ENCODE data around the gene LYSMD2. TPM values are rescaled to one million over a fixed set of nuclear protein-coding genes. Genes with fewer than 3 reads are reported as not detected.

The LYSMD2 gene
- total RNA-seq, 1 experiment from 2014 or later, result 2.2 TPM

- Mint-ChIP-seq H3K27ac (no peak overlapping the region), H3K27me3 (ENCODE audit: low read depth) (peaks cover 7% of the 10 kb centered on the region), H3K36me3 (no peaks in the 10 kb centered on the region), H3K9me3 (no peaks in the 10 kb centered on the region), H3K4me3 (no peak overlapping the region), H3K4me1 (peaks cover 11% of the 10 kb centered on the region)
- no peak for TF ChIP-seq JUN (CRISPR knock-in tag; IDR thresholded peaks at IDR 0.05)
- TF ChIP-seq NFATC4 (CRISPR knock-in tag; IDR thresholded peaks at IDR 0.05), result no peak
- TF ChIP-seq ESRRA (CRISPR knock-in tag; IDR thresholded peaks at IDR 0.05; ENCODE audit: borderline replicate concordance), result no peak
- no peak for TF ChIP-seq NFYB (CRISPR knock-in tag; conservative IDR thresholded peaks at IDR 0.05; ENCODE audit: low read depth)
- TF ChIP-seq AR (CRISPR knock-in tag; IDR thresholded peaks at IDR 0.05), result no peak
- no peak for TF ChIP-seq TCF7 (CRISPR knock-in tag; IDR thresholded peaks at IDR 0.05; ENCODE audit: low read depth)
- TF ChIP-seq ZNF281 (CRISPR knock-in tag; IDR thresholded peaks at IDR 0.05), result no peak
- TF ChIP-seq SMAD4 (CRISPR knock-in tag; IDR thresholded peaks at IDR 0.05), result no peak
- TF ChIP-seq, protein P1, sequence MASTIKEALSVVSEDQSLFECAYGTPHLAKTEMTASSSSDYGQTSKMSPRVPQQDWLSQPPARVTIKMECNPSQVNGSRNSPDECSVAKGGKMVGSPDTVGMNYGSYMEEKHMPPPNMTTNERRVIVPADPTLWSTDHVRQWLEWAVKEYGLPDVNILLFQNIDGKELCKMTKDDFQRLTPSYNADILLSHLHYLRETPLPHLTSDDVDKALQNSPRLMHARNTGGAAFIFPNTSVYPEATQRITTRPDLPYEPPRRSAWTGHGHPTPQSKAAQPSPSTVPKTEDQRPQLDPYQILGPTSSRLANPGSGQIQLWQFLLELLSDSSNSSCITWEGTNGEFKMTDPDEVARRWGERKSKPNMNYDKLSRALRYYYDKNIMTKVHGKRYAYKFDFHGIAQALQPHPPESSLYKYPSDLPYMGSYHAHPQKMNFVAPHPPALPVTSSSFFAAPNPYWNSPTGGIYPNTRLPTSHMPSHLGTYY (CRISPR knock-in tag; IDR thresholded peaks at IDR 0.05), result no peak
- TF ChIP-seq MYBL2 (CRISPR knock-in tag; IDR thresholded peaks at IDR 0.05), result no peak
- TF ChIP-seq, protein P2, sequence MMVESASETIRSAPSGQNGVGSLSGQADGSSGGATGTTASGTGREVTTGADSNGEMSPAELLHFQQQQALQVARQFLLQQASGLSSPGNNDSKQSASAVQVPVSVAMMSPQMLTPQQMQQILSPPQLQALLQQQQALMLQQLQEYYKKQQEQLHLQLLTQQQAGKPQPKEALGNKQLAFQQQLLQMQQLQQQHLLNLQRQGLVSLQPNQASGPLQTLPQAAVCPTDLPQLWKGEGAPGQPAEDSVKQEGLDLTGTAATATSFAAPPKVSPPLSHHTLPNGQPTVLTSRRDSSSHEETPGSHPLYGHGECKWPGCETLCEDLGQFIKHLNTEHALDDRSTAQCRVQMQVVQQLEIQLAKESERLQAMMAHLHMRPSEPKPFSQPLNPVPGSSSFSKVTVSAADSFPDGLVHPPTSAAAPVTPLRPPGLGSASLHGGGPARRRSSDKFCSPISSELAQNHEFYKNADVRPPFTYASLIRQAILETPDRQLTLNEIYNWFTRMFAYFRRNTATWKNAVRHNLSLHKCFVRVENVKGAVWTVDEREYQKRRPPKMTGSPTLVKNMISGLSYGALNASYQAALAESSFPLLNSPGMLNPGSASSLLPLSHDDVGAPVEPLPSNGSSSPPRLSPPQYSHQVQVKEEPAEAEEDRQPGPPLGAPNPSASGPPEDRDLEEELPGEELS (CRISPR knock-in tag; IDR thresholded peaks at IDR 0.05), result no peak
- POLR2A ChIA-PET, result no interaction called here
- CTCF ChIA-PET, result interaction anchor here (0.6 kb wide), 1 partner anchor 222 kb away, joined by 3 read pairs; no protein-coding TSS in a partner anchor
- ATAC-seq (peak; percentile 58), DNase-seq (ENCODE audit: low spot score) (no peak)
These were observed 62.2 kb downstream of the LYSMD2 start for GRCh38 chr15:51675234-51675633.

Other genes starting within 250 kb of the LYSMD2 start
- gene DMXL2, start 114.9 kb downstream of the LYSMD2 start, total RNA-seq (2021), result 10.3 to 13.2 TPM (median 10.4 TPM) in 3 replicates
- gene SCG3, start 56.2 kb downstream of the LYSMD2 start, total RNA-seq (2021), result 31.5 to 32.3 TPM (median 32.1 TPM) in 3 replicates
- gene TMOD2, start 13.9 kb upstream of the LYSMD2 start, total RNA-seq (2021), result 3.3 to 3.6 TPM (median 3.6 TPM) in 3 replicates
- gene TMOD3, start 92.0 kb upstream of the LYSMD2 start, total RNA-seq (2021), result 37.0 to 40.6 TPM (median 38.8 TPM) in 3 replicates
- 24.9 to 28.4 TPM (median 25.0 TPM) in 3 replicates for gene LEO1, start 234.1 kb upstream of the LYSMD2 start, total RNA-seq (2021)

Measured in WTC11 (cell line).